GM20000 (cell line): ENCODE data around the gene EMC7.

Source experiments
- DNase-seq: peaks from one replicate; pipeline ENCODE4 v3.0.0; 2012; ENCODE audit warnings: low spot score
- TF ChIP-seq, protein P1 (sequence below): IDR thresholded peaks from 2 replicates; pipeline ENCODE4 v1.5.1; 2012; ENCODE audit warnings: mild to moderate bottlenecking, control low read depth; ENCODE audit errors: extremely low read depth, missing control alignments

The EMC7 gene

DNA sequence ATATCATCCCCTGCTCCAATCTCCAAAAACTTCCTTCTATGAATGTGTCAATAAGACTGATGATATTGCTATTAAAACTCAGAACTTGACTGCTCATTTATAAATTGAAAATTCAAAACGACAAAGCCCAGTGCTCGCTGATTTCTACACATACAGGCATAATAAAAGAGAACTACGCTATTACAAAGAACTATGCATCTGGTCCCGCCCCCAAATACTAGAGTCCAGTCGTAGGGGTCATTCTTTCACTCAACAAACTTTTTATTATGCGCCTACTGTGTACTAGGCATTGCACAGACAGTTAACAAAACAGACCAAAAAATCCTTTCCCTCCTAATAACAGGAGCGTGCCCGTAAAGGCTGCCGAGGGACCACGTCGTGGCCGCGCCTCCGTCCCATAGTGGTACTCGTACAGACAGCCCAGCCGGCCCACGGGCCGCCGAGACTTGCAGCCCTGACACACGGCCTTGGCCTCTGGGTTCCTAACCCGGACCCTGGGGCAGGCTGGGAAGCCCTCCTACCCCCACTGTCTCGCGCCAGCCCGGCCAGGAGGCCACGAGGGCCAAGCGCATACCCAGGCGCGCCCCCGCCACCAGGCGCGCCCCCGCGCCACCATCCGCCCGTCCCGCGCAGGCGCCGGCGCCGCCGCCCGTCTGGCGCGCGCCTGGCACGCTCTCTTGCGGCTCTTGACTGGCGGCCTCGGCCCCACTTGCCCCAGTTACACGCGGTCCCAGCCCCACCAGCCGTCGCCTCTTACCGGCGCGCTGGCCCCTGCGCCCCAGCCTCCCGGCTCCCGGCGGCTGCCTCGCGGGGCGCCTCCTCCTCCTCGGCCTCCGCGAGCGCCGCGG lies 63.4 kb downstream of the EMC7 start:
- TF ChIP-seq, protein P1, sequence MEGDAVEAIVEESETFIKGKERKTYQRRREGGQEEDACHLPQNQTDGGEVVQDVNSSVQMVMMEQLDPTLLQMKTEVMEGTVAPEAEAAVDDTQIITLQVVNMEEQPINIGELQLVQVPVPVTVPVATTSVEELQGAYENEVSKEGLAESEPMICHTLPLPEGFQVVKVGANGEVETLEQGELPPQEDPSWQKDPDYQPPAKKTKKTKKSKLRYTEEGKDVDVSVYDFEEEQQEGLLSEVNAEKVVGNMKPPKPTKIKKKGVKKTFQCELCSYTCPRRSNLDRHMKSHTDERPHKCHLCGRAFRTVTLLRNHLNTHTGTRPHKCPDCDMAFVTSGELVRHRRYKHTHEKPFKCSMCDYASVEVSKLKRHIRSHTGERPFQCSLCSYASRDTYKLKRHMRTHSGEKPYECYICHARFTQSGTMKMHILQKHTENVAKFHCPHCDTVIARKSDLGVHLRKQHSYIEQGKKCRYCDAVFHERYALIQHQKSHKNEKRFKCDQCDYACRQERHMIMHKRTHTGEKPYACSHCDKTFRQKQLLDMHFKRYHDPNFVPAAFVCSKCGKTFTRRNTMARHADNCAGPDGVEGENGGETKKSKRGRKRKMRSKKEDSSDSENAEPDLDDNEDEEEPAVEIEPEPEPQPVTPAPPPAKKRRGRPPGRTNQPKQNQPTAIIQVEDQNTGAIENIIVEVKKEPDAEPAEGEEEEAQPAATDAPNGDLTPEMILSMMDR = no peak
- peak; percentile 90 for DNase-seq
